GM23338 (cell line): ENCODE measurements around the gene PAK1IP1. TPM values are rescaled to one million over a fixed set of nuclear protein-coding genes. Genes with fewer than 3 reads are reported as not detected.

Source experiments
- ATAC-seq: fragments of 200-7000 bp; cut with Tn5 transposase; 3 replicates; pipeline ENCODE4 v1.9.1; 2020
- DNase-seq: peaks from one replicate; pipeline ENCODE4 v3.0.0-alpha.2; 2015; ENCODE audit warnings: low spot score
- H2AFZ ChIP-seq: fragments of 200-600 bp; sonication (generic); 2 replicates; pipeline ENCODE4 v1.8.0; 2016; ENCODE audit warnings: antibody characterized with exemption, mild to moderate bottlenecking, moderate library complexity
- H3F3A ChIP-seq: fragments of 200-600 bp; sonication (generic); replicated peaks from 2 replicates; pipeline ENCODE4 v1.8.0; 2017; ENCODE audit warnings: antibody characterized with exemption, mixed run types, low read depth
- H3K27ac ChIP-seq: fragments of 200-600 bp; sonication (generic); 2 replicates; pipeline ENCODE4 v1.6.1; 2016; ENCODE audit warnings: low read depth
- H3K27me3 ChIP-seq: fragments of 200-600 bp; sonication (generic); 2 replicates; pipeline ENCODE4 v1.8.0; 2016; ENCODE audit warnings: mild to moderate bottlenecking, mixed run types, moderate library complexity; ENCODE audit not compliant: insufficient read depth
- H3K36me3 ChIP-seq: fragments of 200-600 bp; sonication (generic); 2 replicates; pipeline ENCODE4 v1.8.0; 2016; ENCODE audit warnings: mild to moderate bottlenecking; ENCODE audit not compliant: insufficient read depth
- H3K4me1 ChIP-seq: fragments of 200-600 bp; sonication (generic); 2 replicates; pipeline ENCODE4 v1.8.0; 2016; ENCODE audit warnings: mild to moderate bottlenecking, moderate library complexity; ENCODE audit not compliant: insufficient read depth
- H3K4me2 ChIP-seq: fragments of 200-600 bp; sonication (generic); 2 replicates; pipeline ENCODE4 v1.7.1; 2017; ENCODE audit warnings: mixed run types
- H3K4me3 ChIP-seq: fragments of 200-600 bp; sonication (generic); 2 replicates; pipeline ENCODE4 v1.6.1; 2016; ENCODE audit warnings: mixed run types
- H3K79me2 ChIP-seq: fragments of 200-600 bp; sonication (generic); replicated peaks from 2 replicates; pipeline ENCODE4 v1.8.0; 2017; ENCODE audit warnings: mild to moderate bottlenecking; ENCODE audit not compliant: insufficient read depth
- H3K9me2 ChIP-seq: fragments of 200-600 bp; sonication (generic); 2 replicates; pipeline ENCODE4 v1.8.0; 2017; ENCODE audit not compliant: insufficient read depth
- H4K20me1 ChIP-seq: fragments of 200-600 bp; sonication (generic); replicated peaks from 2 replicates; pipeline ENCODE4 v1.8.0; 2017; ENCODE audit warnings: mild to moderate bottlenecking; ENCODE audit not compliant: insufficient read depth
- H3K27ac Mint-ChIP-seq: 2 replicates; pipeline ENCODE4 v1.8.0; 2020; ENCODE audit warnings: inconsistent platforms, mild to moderate bottlenecking, moderate library complexity, mixed read lengths
- H3K27me3 Mint-ChIP-seq: 3 replicates; pipeline ENCODE4 v1.8.0; 2022; ENCODE audit warnings: low read depth, mild to moderate bottlenecking, moderate library complexity, mixed read lengths, inconsistent platforms; ENCODE audit not compliant: insufficient read depth, poor library complexity
- H3K36me3 Mint-ChIP-seq: 3 replicates; pipeline ENCODE4 v1.8.0; 2021; ENCODE audit warnings: low read depth, mild to moderate bottlenecking, inconsistent platforms, moderate library complexity, mixed read lengths
- H3K4me1 Mint-ChIP-seq: 3 replicates; pipeline ENCODE4 v1.8.0; 2020; ENCODE audit warnings: mild to moderate bottlenecking, inconsistent platforms, mixed read lengths
- H3K4me3 Mint-ChIP-seq: 3 replicates; pipeline ENCODE4 v1.8.0; 2021; ENCODE audit warnings: moderate library complexity, mild to moderate bottlenecking, inconsistent platforms, mixed read lengths
- H3K9me3 Mint-ChIP-seq: 3 replicates; pipeline ENCODE4 v1.8.0; 2020; ENCODE audit warnings: moderate library complexity, mild to moderate bottlenecking, inconsistent platforms, mixed read lengths
- EZH2 ChIP-seq: fragments of 200-600 bp; sonication (generic); IDR thresholded peaks from one replicate; pipeline ENCODE4 v1.8.0; 2017; ENCODE audit warnings: antibody characterized with exemption, mild to moderate bottlenecking, low read depth; ENCODE audit not compliant: unreplicated experiment
- EZH2phosphoT487 ChIP-seq: fragments of 200-600 bp; sonication (generic); IDR thresholded peaks from one replicate; pipeline ENCODE4 v1.8.1; 2018; ENCODE audit warnings: antibody characterized with exemption; ENCODE audit not compliant: unreplicated experiment
- JUNB ChIP-seq: IDR thresholded peaks from one replicate; pipeline ENCODE4 v1.6.1; 2016; ENCODE audit warnings: antibody characterized with exemption; ENCODE audit not compliant: unreplicated experiment
- NANOG ChIP-seq: IDR thresholded peaks from 2 replicates; pipeline ENCODE4 v1.6.1; 2016; ENCODE audit warnings: antibody characterized with exemption, borderline replicate concordance
- STAT1 ChIP-seq: IDR thresholded peaks from one replicate; pipeline ENCODE4 v1.6.1; 2016; ENCODE audit warnings: antibody characterized with exemption; ENCODE audit not compliant: unreplicated experiment
- ZNF114 ChIP-seq: fragments of 250-450 bp; sonication (Bioruptor Pico); IDR thresholded peaks from 2 replicates; pipeline ENCODE4 v1.5.0; 2020; ENCODE audit warnings: mild to moderate bottlenecking, moderate library complexity
- ZNF462 ChIP-seq: fragments of 250-450 bp; sonication (Bioruptor Pico); IDR thresholded peaks from 2 replicates; pipeline ENCODE4 v1.5.0; 2020; ENCODE audit warnings: mild to moderate bottlenecking, moderate library complexity
- polyA plus RNA-seq: library from polyadenylated mRNA; unstranded; fragments of >200 nt; fragmentation: Nextera tagmentation; extraction: Ambion mirVana; gene quantifications from 2 replicates; pipeline ENCODE4 v1.2.1, GENCODE V29; 2016
- total RNA-seq: library from RNA; depleted of rRNA; stranded (reverse); fragments of >200 nt; shearing (Covaris generic); gene quantifications from 2 replicates; pipeline ENCODE4 v1.2.3, GENCODE V29; 2014
- TF ChIP-seq, protein P1 (sequence below): IDR thresholded peaks from one replicate; pipeline ENCODE4 v1.6.1; 2018; ENCODE audit warnings: antibody characterized with exemption; ENCODE audit not compliant: unreplicated experiment

PAK1IP1 gene
- total and polyA plus RNA-seq, 2 experiments from 2014 or later = 45.5 to 93.2 TPM

DNA sequence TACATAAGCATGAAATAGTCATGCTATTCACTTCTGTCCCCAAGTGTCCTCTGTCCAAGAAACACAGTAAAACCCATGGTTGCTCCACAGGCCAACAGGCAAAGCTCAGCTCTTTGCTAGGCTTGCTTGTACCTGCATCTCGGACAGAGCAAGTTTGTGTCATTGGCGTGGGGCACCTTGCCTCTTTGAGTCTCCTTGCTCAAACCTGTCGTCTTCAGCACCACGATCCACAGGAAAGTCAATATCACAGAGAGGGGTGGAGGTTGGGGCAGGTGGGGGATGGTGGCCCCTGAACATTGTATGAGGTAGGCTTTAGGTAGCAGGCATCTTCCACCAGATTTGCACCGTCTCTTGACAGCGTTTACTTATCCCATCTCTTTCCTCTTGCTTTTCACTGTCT lies 48.7 kb downstream of the PAK1IP1 start:
- Mint-ChIP-seq H3K4me3 (no peak overlapping the region), H3K36me3 (peaks cover 17% of the 10 kb centered on the region), H3K27me3 (peaks cover 9% of the 10 kb centered on the region), H3K9me3 (no peaks in the 10 kb centered on the region), H3K4me1 (peaks cover 22% of the 10 kb centered on the region), H3K27ac (no peak overlapping the region)
- no peak for TF ChIP-seq EZH2phosphoT487
- TF ChIP-seq JUNB = no peak
- TF ChIP-seq, protein P1, sequence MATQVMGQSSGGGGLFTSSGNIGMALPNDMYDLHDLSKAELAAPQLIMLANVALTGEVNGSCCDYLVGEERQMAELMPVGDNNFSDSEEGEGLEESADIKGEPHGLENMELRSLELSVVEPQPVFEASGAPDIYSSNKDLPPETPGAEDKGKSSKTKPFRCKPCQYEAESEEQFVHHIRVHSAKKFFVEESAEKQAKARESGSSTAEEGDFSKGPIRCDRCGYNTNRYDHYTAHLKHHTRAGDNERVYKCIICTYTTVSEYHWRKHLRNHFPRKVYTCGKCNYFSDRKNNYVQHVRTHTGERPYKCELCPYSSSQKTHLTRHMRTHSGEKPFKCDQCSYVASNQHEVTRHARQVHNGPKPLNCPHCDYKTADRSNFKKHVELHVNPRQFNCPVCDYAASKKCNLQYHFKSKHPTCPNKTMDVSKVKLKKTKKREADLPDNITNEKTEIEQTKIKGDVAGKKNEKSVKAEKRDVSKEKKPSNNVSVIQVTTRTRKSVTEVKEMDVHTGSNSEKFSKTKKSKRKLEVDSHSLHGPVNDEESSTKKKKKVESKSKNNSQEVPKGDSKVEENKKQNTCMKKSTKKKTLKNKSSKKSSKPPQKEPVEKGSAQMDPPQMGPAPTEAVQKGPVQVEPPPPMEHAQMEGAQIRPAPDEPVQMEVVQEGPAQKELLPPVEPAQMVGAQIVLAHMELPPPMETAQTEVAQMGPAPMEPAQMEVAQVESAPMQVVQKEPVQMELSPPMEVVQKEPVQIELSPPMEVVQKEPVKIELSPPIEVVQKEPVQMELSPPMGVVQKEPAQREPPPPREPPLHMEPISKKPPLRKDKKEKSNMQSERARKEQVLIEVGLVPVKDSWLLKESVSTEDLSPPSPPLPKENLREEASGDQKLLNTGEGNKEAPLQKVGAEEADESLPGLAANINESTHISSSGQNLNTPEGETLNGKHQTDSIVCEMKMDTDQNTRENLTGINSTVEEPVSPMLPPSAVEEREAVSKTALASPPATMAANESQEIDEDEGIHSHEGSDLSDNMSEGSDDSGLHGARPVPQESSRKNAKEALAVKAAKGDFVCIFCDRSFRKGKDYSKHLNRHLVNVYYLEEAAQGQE = peak; percentile 9
- no peak for TF ChIP-seq EZH2
- no peak for TF ChIP-seq STAT1
- no peak overlapping the region for H3K27ac ChIP-seq
- peaks cover 2% of the 10 kb centered on the region; the same call in 1 of the 2 replicates for H4K20me1 ChIP-seq
- no peaks in the 10 kb centered on the region for H3K27me3 ChIP-seq
- H2AFZ ChIP-seq = no peak overlapping the region
- H3F3A ChIP-seq = peaks cover 14% of the 10 kb centered on the region
- peaks cover 9% of the 10 kb centered on the region for H3K79me2 ChIP-seq
- no peaks in the 10 kb centered on the region for H3K36me3 ChIP-seq
- no peak for DNase-seq
- no peaks in the 10 kb centered on the region for H3K9me2 ChIP-seq
- H3K4me2 ChIP-seq = no peak overlapping the region
- H3K4me3 ChIP-seq = no peak overlapping the region
- ATAC-seq = no peak
- peaks cover 32% of the 10 kb centered on the region for H3K4me1 ChIP-seq

DNA sequence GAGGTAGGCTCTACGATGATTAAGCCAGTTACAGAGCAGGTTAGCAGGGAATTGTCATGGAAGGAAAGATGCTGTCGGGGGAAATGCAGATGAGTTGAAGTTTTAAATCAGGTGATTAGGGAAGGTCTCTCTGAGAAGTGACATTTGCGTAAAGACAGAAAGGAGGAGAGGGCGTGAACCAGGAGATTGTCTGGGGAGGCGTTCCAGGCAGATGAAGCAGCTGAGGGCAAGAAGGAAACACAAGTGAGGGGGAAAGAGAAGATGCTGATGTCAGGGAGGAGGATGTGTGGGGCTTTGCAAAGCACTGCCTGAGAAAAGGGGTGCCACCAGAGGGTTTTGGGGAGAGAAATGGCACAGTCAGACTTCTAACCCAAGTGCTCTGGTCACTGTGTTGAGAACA lies 50.3 kb downstream of the PAK1IP1 start:
- Histone ChIP-seq H3F3A (peaks cover 14% of the 10 kb centered on the region), H3K79me2 (peaks cover 25% of the 10 kb centered on the region), H3K27me3 (no peaks in the 10 kb centered on the region), H4K20me1 (peaks cover 8% of the 10 kb centered on the region; the same call in 1 of the 2 replicates), H3K9me2 (no peaks in the 10 kb centered on the region), H3K27ac (peak overlapping the region; percentile 84; the same call in 1 of the 2 replicates), H3K4me2 (peak overlapping the region; percentile 60; the same call in 1 of the 2 replicates), H3K4me1 (peaks cover 38% of the 10 kb centered on the region), H2AFZ (no peak overlapping the region), H3K4me3 (no peak overlapping the region), H3K36me3 (peaks cover 2% of the 10 kb centered on the region; the same call in 1 of the 2 replicates)
- Mint-ChIP-seq H3K36me3 (peaks cover 22% of the 10 kb centered on the region), H3K4me1 (peaks cover 31% of the 10 kb centered on the region), H3K9me3 (no peaks in the 10 kb centered on the region), H3K4me3 (no peak overlapping the region; the same call in 2 of the 3 replicates), H3K27me3 (peaks cover 4% of the 10 kb centered on the region), H3K27ac (peak overlapping the region; percentile 41)
- DNase-seq (peak; percentile 28), ATAC-seq (no peak)
- TF ChIP-seq EZH2phosphoT487 = no peak
- TF ChIP-seq STAT1 = no peak
- TF ChIP-seq NANOG = no peak
- TF ChIP-seq, protein P1 = no peak
- TF ChIP-seq ZNF462 = no peak
- no peak for TF ChIP-seq ZNF114
